Activated CD8-positive, alpha-beta T cell treated with anti-CD3 and anti-CD28 coated beads for 36 hours (primary cell): ENCODE results near the gene SPATA9. TPM values are rescaled to one million over a fixed set of nuclear protein-coding genes. Genes with fewer than 3 reads are reported as not detected.
A peak's percentile ranks its signal among the peaks of the same experiment; 100 is the strongest.

Experiments
- ATAC-seq: fragments of 200-7000 bp; cut with Tn5 transposase; one replicate; pipeline ENCODE4 v1.10.0; 2021; ENCODE audit warnings: mild to moderate bottlenecking, moderate library complexity
- CTCF ChIA-PET: fragments of 350-600 bp; sonication (Branson Sonifier 250); formaldehyde crosslinking; loops from one replicate; lab custom pipeline; 2021; ENCODE audit warnings: antibody characterized with exemption; lab: Charles Lee
- POLR2A ChIA-PET: fragments of 350-600 bp; sonication (Branson Sonifier 250); formaldehyde crosslinking; loops from one replicate; lab custom pipeline; 2021; ENCODE audit warnings: antibody characterized with exemption; lab: Charles Lee
- DNase-seq: peaks from one replicate; pipeline ENCODE4 v3.0.0-alpha.2; 2020
- H3K27ac Mint-ChIP-seq: one replicate; pipeline ENCODE4 v1.8.0; 2021; ENCODE audit warnings: mild to moderate bottlenecking, mixed read lengths
- H3K27me3 Mint-ChIP-seq: one replicate; pipeline ENCODE4 v1.8.0; 2021; ENCODE audit warnings: mixed read lengths
- H3K36me3 Mint-ChIP-seq: one replicate; pipeline ENCODE4 v1.8.0; 2021; ENCODE audit warnings: low read depth, mixed read lengths
- H3K4me1 Mint-ChIP-seq: one replicate; pipeline ENCODE4 v1.8.0; 2021; ENCODE audit warnings: low read depth, mixed read lengths
- H3K4me3 Mint-ChIP-seq: one replicate; pipeline ENCODE4 v1.8.0; 2021; ENCODE audit warnings: mild to moderate bottlenecking, moderate library complexity, mixed read lengths
- H3K9me3 Mint-ChIP-seq: one replicate; pipeline ENCODE4 v1.8.0; 2021; ENCODE audit warnings: mixed read lengths
- CTCF ChIP-seq: fragments of 200-600 bp; IDR thresholded peaks from one replicate; pipeline ENCODE4 v1.8.0; 2022; ENCODE audit warnings: antibody characterized with exemption, mild to moderate bottlenecking
- intact Hi-C: fragments of 100-400 bp; cut with micrococcal nuclease; formaldehyde crosslinking; loops from one replicate; pipeline ENCODE4 v1.10.0; 2022
- total RNA-seq, 2 experiments: library from RNA; stranded (reverse); gene quantifications; one replicate each; pipeline ENCODE4 v1.2.3, GENCODE V29; 2021

Gene SPATA9
- total RNA-seq, 2 experiments from 2014 or later: not detected

- H3K36me3 Mint-ChIP-seq: peaks cover 5% of the 10 kb centered on the region
- peak overlapping the region; percentile 96 for H3K27ac Mint-ChIP-seq
- TF ChIP-seq CTCF: no peak
- peaks cover 18% of the 10 kb centered on the region for H3K4me1 Mint-ChIP-seq
- CTCF ChIA-PET: interaction anchor here (1.2 to 2.7 kb wide), 8 partner anchors 9 to 150 kb away, joined by 3 to 14 read pairs (median 4); partner anchors contain the start of genes GPR150 and RFESD
- intact Hi-C loops: no loop called here
- ATAC-seq (peak; percentile 99), DNase-seq (peak; percentile 87)
- H3K4me3 Mint-ChIP-seq: peak overlapping the region; percentile 34
- POLR2A ChIA-PET: interaction anchor here (0.5 to 2.7 kb wide), 9 partner anchors 10 to 238 kb away, joined by 3 to 23 read pairs (median 4); partner anchors contain the start of gene RFESD
- peaks cover 5% of the 10 kb centered on the region for H3K9me3 Mint-ChIP-seq
- peaks cover 3% of the 10 kb centered on the region for H3K27me3 Mint-ChIP-seq
Observed at GRCh38 chr5:95631991-95632675, 50.7 kb downstream of the SPATA9 start.

GRCh38 chr5:95631255-95631958, 51.4 kb downstream of the SPATA9 start:
- DNase-seq: no peak
- peaks cover 18% of the 10 kb centered on the region for H3K4me1 Mint-ChIP-seq
- peaks cover 5% of the 10 kb centered on the region for H3K9me3 Mint-ChIP-seq
- POLR2A ChIA-PET: interaction anchor here (1.0 to 2.7 kb wide), 5 partner anchors 9 to 239 kb away, joined by 3 to 23 read pairs (median 5); no protein-coding TSS in a partner anchor
- H3K36me3 Mint-ChIP-seq: peaks cover 5% of the 10 kb centered on the region
- H3K4me3 Mint-ChIP-seq: peak overlapping the region; percentile 34
- CTCF ChIA-PET: interaction anchor here (1.1 to 2.7 kb wide), 9 partner anchors 8 to 150 kb away, joined by 3 to 14 read pairs (median 4); partner anchors contain the start of genes GPR150 and RFESD
- H3K27ac Mint-ChIP-seq: peak overlapping the region; percentile 96
- peak; percentile 7 for ATAC-seq
- no peak for TF ChIP-seq CTCF
- H3K27me3 Mint-ChIP-seq: no peaks in the 10 kb centered on the region
- intact Hi-C loops: no loop called here

GRCh38 chr5:95630394-95630917, 52.3 kb downstream of the SPATA9 start:
- POLR2A ChIA-PET: interaction anchor here (1.2 to 2.7 kb wide), 3 partner anchors 8 to 14 kb away, joined by 3 to 23 read pairs (median 5); no protein-coding TSS in a partner anchor
- H3K4me1 Mint-ChIP-seq: peaks cover 18% of the 10 kb centered on the region
- no peak overlapping the region for H3K27ac Mint-ChIP-seq

GRCh38 chr5:95628933-95629332, 53.9 kb downstream of the SPATA9 start:
- H3K27me3 Mint-ChIP-seq: no peaks in the 10 kb centered on the region

More at GRCh38 chr5:95630394-95630917, 52.3 kb downstream of the SPATA9 start:
- Mint-ChIP-seq H3K27me3 (no peaks in the 10 kb centered on the region), H3K36me3 (peaks cover 5% of the 10 kb centered on the region), H3K9me3 (peaks cover 5% of the 10 kb centered on the region), H3K4me3 (no peak overlapping the region)
- CTCF ChIA-PET: interaction anchor here (1.1 to 2.7 kb wide), 3 partner anchors 8 to 14 kb away, joined by 4 to 14 read pairs (median 8); no protein-coding TSS in a partner anchor
- TF ChIP-seq CTCF: no peak
- intact Hi-C loops: no loop called here
- DNase-seq (no peak), ATAC-seq (no peak)

More at GRCh38 chr5:95628933-95629332, 53.9 kb downstream of the SPATA9 start:
- POLR2A ChIA-PET: no interaction called here
- no peak overlapping the region for H3K27ac Mint-ChIP-seq
- TF ChIP-seq CTCF: no peak
- DNase-seq: no peak
- CTCF ChIA-PET: no interaction called here
- no peak for ATAC-seq
- H3K36me3 Mint-ChIP-seq: peaks cover 5% of the 10 kb centered on the region
- peaks cover 18% of the 10 kb centered on the region for H3K4me1 Mint-ChIP-seq
- intact Hi-C loops: no loop called here
- peaks cover 5% of the 10 kb centered on the region for H3K9me3 Mint-ChIP-seq
- H3K4me3 Mint-ChIP-seq: no peak overlapping the region
